Common myeloid progenitor, CD34-positive (primary cell): Measurements from ENCODE around the gene RMND5A. TPM values are rescaled to one million over a fixed set of nuclear protein-coding genes. Genes with fewer than 3 reads are reported as not detected.
A peak's percentile ranks its signal among the peaks of the same experiment; 100 is the strongest.
"Not testable (repeated sequence)": the region's sequence is repeated elsewhere in the genome, so short reads cannot be mapped to it uniquely, and the experiment has no call there.

Experiments
- CTCF ChIA-PET: fragments of 350-600 bp; sonication (Branson Sonifier 250); formaldehyde crosslinking; loops from one replicate; lab custom pipeline; 2021; ENCODE audit warnings: antibody characterized with exemption; lab: Charles Lee
- POLR2A ChIA-PET: fragments of 350-600 bp; sonication (Branson Sonifier 250); formaldehyde crosslinking; loops from one replicate; lab custom pipeline; 2021; ENCODE audit warnings: antibody characterized with exemption; lab: Charles Lee
- DNase-seq, 3 donors: peaks; one replicate each; pipeline versions ENCODE4 v3.0.0 to v3.0.0-alpha.2; 2013
- H3K27ac ChIP-seq, 2 experiments: 1 replicate in 1 of 2; 2 replicates in 1 of 2; pipeline ENCODE4 v1.7.0; 2013; ENCODE audit warnings: inconsistent platforms in 2 of 2, low read length in 2 of 2, mild to moderate bottlenecking in 2 of 2, low read depth in 1 of 2, moderate library complexity in 1 of 2; ENCODE audit not compliant: severe bottlenecking in 2 of 2, insufficient read depth in 1 of 2, poor library complexity in 1 of 2
- H3K27me3 ChIP-seq, 5 experiments: replicated peaks in 2 of 5; 1 replicate in 3 of 5; 2 replicates in 2 of 5; pipeline versions ENCODE4 v1.6.1 to v1.7.0; 2013; ENCODE audit warnings: low read length in 4 of 5, mild to moderate bottlenecking in 2 of 5, moderate library complexity in 2 of 5, inconsistent platforms in 1 of 5; ENCODE audit not compliant: insufficient read depth in 5 of 5, control insufficient read depth in 4 of 5
- H3K36me3 ChIP-seq, 4 experiments: 1 replicate in 2 of 4; 2 replicates in 2 of 4; pipeline versions ENCODE4 v1.6.1 to v1.7.0; 2013; ENCODE audit warnings: low read length in 3 of 4, control low read depth in 1 of 4, mild to moderate bottlenecking in 1 of 4; ENCODE audit not compliant: control insufficient read depth in 4 of 4, insufficient read depth in 4 of 4
- H3K4me1 ChIP-seq, 4 experiments: 1 replicate in 3 of 4; 2 replicates in 1 of 4; pipeline versions ENCODE4 v1.6.1 to v1.7.1; 2013; ENCODE audit warnings: low read length in 3 of 4, mild to moderate bottlenecking in 3 of 4, control low read depth in 1 of 4, inconsistent platforms in 1 of 4, moderate library complexity in 1 of 4; ENCODE audit not compliant: control insufficient read depth in 4 of 4, insufficient read depth in 4 of 4; ENCODE audit errors: control extremely low read depth in 1 of 4
- H3K4me3 ChIP-seq, 7 experiments: 1 replicate in 4 of 7; 2 replicates in 3 of 7; pipeline versions ENCODE4 v1.5.1 to v1.7.0; 2013; ENCODE audit warnings: mild to moderate bottlenecking in 7 of 7, low read length in 6 of 7, moderate library complexity in 6 of 7, inconsistent platforms in 2 of 7, low read depth in 2 of 7, control low read depth in 1 of 7; ENCODE audit not compliant: insufficient read depth in 4 of 7, control insufficient read depth in 1 of 7; ENCODE audit errors: extremely low read depth in 1 of 7
- H3K9me3 ChIP-seq, 5 experiments: 1 replicate in 4 of 5; 2 replicates in 1 of 5; pipeline versions ENCODE4 v1.6.1 to v1.7.1; 2013; ENCODE audit warnings: low read length in 4 of 5, mild to moderate bottlenecking in 2 of 5, inconsistent platforms in 1 of 5, low read depth in 1 of 5, moderate library complexity in 1 of 5; ENCODE audit not compliant: control insufficient read depth in 4 of 5, insufficient read depth in 2 of 5; ENCODE audit errors: control extremely low read depth in 1 of 5
- WGBS: methylation state at CpG from one replicate; pipeline ENCODE4 v1.1.5; 2013; ENCODE audit not compliant: insufficient coverage; 5-methylcytosine and 5-hydroxymethylcytosine counted together
- polyA plus RNA-seq: library from polyadenylated mRNA; unstranded; fragments of 120-200 nt; gene quantifications from one replicate; pipeline ENCODE4 v1.2.1, GENCODE V29; 2013

Gene RMND5A
- polyA plus RNA-seq = 46.7 TPM

- H3K4me1 ChIP-seq, H3K27me3 ChIP-seq, H3K36me3 ChIP-seq, H3K9me3 ChIP-seq, POLR2A ChIA-PET, CTCF ChIA-PET: not testable (repeated sequence)
- DNase-seq = peak; percentile 94 to 98 (median 96)
- WGBS = 0% methylated on average over 20 of the region's 95 CpGs
- Histone ChIP-seq H3K27ac (peak within 1 kb of the TSS; percentile 40 to 79), H3K4me3 (peak within 1 kb of the TSS; percentile 47 to 81 (median 70))
Measured at GRCh38 chr2:86719637-86720539, at the start of gene RMND5A. Gene RMND5A, plus strand, starts transcription at chr2:86720291. Its CDS starts 377 bp downstream, at chr2:86720668.

DNA sequence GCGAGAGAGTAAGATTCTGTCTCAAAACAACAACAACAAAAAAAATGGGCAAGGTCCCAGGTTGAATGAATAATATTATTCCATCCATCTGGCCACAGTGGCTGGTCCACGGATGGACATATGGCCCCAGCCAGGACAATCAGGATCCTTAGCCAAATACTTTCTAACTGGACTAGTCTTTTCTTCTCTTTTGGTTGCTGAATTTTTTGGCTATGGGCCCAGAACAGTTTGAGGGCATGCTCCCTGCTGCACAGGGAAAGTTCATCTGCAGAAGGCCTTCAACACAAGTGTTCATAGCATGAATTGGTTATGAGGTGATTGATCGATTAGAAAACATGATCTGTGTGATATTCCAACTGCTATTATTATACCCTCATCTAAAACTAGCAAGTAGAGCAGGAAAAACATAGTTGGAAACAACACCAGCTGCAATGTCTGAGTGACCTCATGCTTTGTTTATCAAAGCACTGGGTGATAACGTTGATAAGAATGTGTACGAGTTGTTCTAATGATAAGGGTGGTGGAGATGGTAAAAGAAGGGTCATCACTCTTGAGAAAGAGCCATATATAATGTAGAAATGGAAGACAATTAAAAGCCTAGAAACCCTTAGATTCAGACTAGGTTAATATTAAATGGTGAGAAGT lies 48.6 kb upstream of the RMND5A start:
- no peak for DNase-seq
- 92% methylated on average over 4 of the region's 5 CpGs for WGBS
- H3K4me1 ChIP-seq = no peaks in the 10 kb centered on the region
- H3K4me3 ChIP-seq = no peak overlapping the region
- no peaks in the 10 kb centered on the region for H3K9me3 ChIP-seq
- H3K36me3 ChIP-seq = peaks cover 0 to 2% (median 0%) of the 10 kb centered on the region in 4 experiments
- no peak overlapping the region for H3K27ac ChIP-seq
- ChIA-PET CTCF (no interaction called here), POLR2A (no interaction called here)
- H3K27me3 ChIP-seq = no peaks in the 10 kb centered on the region

DNA sequence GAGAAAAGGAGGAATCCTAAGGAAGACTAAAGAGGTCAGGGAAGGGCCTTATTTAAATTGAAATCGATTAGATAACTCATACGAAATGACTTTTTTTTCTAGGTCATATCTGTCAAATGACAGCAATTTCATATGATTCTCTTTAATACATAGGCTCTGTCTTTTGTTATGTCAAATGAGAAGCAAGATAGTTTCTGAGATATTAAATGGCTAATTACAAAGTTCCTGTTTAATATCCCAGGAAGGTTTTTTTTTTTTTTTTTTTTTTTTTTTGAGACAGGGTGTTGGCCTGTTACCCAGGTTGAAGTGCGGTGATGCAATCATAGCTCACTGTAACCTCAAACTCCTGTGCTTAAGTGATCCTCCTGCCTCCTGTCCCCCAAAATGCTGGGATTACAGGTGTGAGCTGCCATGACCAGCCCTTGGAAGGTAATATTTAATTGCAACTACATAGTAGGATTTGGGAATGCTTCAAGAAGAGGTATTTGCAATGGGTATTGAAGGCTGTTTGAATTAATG lies 48.0 kb upstream of the RMND5A start:
- H3K9me3 ChIP-seq = no peaks in the 10 kb centered on the region
- DNase-seq = no peak
- no peaks in the 10 kb centered on the region for H3K4me1 ChIP-seq
- ChIA-PET POLR2A (no interaction called here), CTCF (no interaction called here)
- 100% methylated on average over 3 of the region's 3 CpGs for WGBS
- no peak overlapping the region for H3K4me3 ChIP-seq
- no peak overlapping the region for H3K27ac ChIP-seq
- no peaks in the 10 kb centered on the region for H3K27me3 ChIP-seq
- peaks cover 0 to 2% (median 0%) of the 10 kb centered on the region in 4 experiments for H3K36me3 ChIP-seq

- Histone ChIP-seq H3K27ac (no peak overlapping the region), H3K4me1 (no peaks in the 10 kb centered on the region), H3K27me3 (no peaks in the 10 kb centered on the region), H3K9me3 (peaks cover 0 to 3% (median 0%) of the 10 kb centered on the region in 5 experiments), H3K36me3 (peaks cover 0 to 2% (median 0%) of the 10 kb centered on the region in 4 experiments), H3K4me3 (no peak overlapping the region)
- no peak for DNase-seq
- POLR2A ChIA-PET = no interaction called here
- WGBS = no CpG with 5 or more reads among the region's 1 CpG
- CTCF ChIA-PET = no interaction called here
Measured at GRCh38 chr2:86673011-86673410, 47.1 kb upstream of the RMND5A start.

GRCh38 chr2:86673986-86674670 lies 46.0 kb upstream of the RMND5A start:
- CTCF ChIA-PET = interaction anchor here (1.6 kb wide), 1 partner anchor 14 kb away, joined by 3 read pairs; no protein-coding TSS in a partner anchor
- POLR2A ChIA-PET = no interaction called here
- WGBS = 57% methylated on average over 1 of the region's 1 CpG
- Histone ChIP-seq H3K4me3 (no peak overlapping the region), H3K4me1 (no peaks in the 10 kb centered on the region), H3K27me3 (no peaks in the 10 kb centered on the region), H3K36me3 (peaks cover 0 to 2% (median 0%) of the 10 kb centered on the region in 4 experiments), H3K27ac (no peak overlapping the region), H3K9me3 (peaks cover 0 to 3% (median 0%) of the 10 kb centered on the region in 5 experiments)
- peak in 2 of 3 donors; percentile 53 to 81 for DNase-seq

DNA sequence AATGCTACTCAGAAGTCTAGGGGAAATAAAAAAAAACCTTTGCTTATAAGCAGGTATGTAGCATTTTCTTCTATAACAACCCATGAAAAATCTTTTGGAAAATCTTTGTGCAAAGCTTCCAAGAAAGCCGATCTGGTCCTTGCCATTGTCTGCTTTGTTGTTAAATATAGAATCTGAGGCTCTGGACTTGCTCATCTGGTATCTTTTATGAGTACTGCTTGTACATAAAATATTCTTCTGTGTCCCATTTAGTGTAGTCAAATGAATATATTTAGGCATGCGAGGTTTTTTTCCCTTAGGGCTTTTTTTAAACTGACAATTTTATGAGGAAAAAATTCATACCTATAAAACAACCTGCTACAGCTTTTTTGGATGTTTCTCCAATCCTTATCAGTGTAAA lies 45.0 kb upstream of the RMND5A start:
- no peak for DNase-seq
- no CpG with 5 or more reads among the region's 2 CpGs for WGBS
- ChIA-PET CTCF (interaction anchor here (0.6 to 1.6 kb wide), 2 partner anchors 13 to 88 kb away, joined by 3 read pairs; no protein-coding TSS in a partner anchor), POLR2A (interaction anchor here (0.6 kb wide), 1 partner anchor 96 kb away, joined by 3 read pairs; no protein-coding TSS in a partner anchor)
- H3K27me3 ChIP-seq = no peaks in the 10 kb centered on the region
- no peak overlapping the region for H3K27ac ChIP-seq
- no peaks in the 10 kb centered on the region for H3K36me3 ChIP-seq
- H3K4me1 ChIP-seq = no peaks in the 10 kb centered on the region
- peaks cover 0 to 3% (median 0%) of the 10 kb centered on the region in 5 experiments for H3K9me3 ChIP-seq
- H3K4me3 ChIP-seq = no peak overlapping the region
